Spleen (tissue), 11 donors: ENCODE measurements around the gene TMC8. TPM values are rescaled to one million over a fixed set of nuclear protein-coding genes. Genes with fewer than 3 reads are reported as not detected.

Source experiments
- DNase-seq: peaks from one replicate; pipeline ENCODE4 v3.0.0-alpha.2; 2020
- H3K27ac ChIP-seq, 8 donors: fragments of 200-600 bp; sonication (generic) in 7 of 8; 1 replicate in 4 of 8; 2 replicates in 4 of 8; pipeline versions ENCODE4 v1.5.0 to v1.8.0; 2016 to 2021; ENCODE audit warnings: inconsistent platforms in 4 of 8, mild to moderate bottlenecking in 4 of 8, moderate library complexity in 1 of 8
- H3K27me3 ChIP-seq, 7 donors: fragments of 200-600 bp; sonication (generic) in 6 of 7; replicated peaks in 1 of 7; 1 replicate in 4 of 7; 2 replicates in 3 of 7; pipeline versions ENCODE4 v1.5.0 to v1.8.0; 2016 to 2021; ENCODE audit warnings: inconsistent platforms in 3 of 7, mild to moderate bottlenecking in 1 of 7
- H3K36me3 ChIP-seq, 6 donors: fragments of 200-600 bp; sonication (generic) in 5 of 6; 1 replicate in 4 of 6; 2 replicates in 2 of 6; pipeline versions ENCODE4 v1.5.0 to v1.8.0; 2016 to 2021; ENCODE audit warnings: inconsistent platforms in 2 of 6
- H3K4me1 ChIP-seq, 6 donors: fragments of 200-600 bp; sonication (generic) in 5 of 6; 1 replicate in 3 of 6; 2 replicates in 3 of 6; pipeline versions ENCODE4 v1.5.0 to v1.8.0; 2016 to 2021; ENCODE audit warnings: inconsistent platforms in 3 of 6
- H3K4me3 ChIP-seq, 8 donors: fragments of 200-600 bp; sonication (generic) in 7 of 8; 1 replicate in 4 of 8; 2 replicates in 4 of 8; pipeline versions ENCODE4 v1.5.0 to v1.8.0; 2016 to 2021; ENCODE audit warnings: inconsistent platforms in 4 of 8, mild to moderate bottlenecking in 4 of 8, moderate library complexity in 2 of 8
- H3K9me3 ChIP-seq, 8 donors: fragments of 200-600 bp; sonication (generic) in 7 of 8; 1 replicate in 4 of 8; 2 replicates in 4 of 8; pipeline versions ENCODE4 v1.5.0 to v1.8.0; 2016 to 2021; ENCODE audit warnings: inconsistent platforms in 4 of 8
- CTCF ChIP-seq, 11 experiments: fragments of 200-600 bp in 7 of 11; fragments of 450-650 bp in 4 of 11; sonication (generic) in 4 of 11; IDR thresholded peaks in 8 of 11; conservative IDR thresholded peaks in 3 of 11; 1 replicate in 7 of 11; 2 replicates in 4 of 11; pipeline versions ENCODE4 v1.4.0 to v1.8.0; 2016 to 2021; ENCODE audit warnings: antibody characterized with exemption in 11 of 11, inconsistent platforms in 4 of 11, mild to moderate bottlenecking in 1 of 11
- POLR2A ChIP-seq, 3 donors: fragments of 450-650 bp; IDR thresholded peaks; one replicate each; pipeline ENCODE4 v1.5.1; 2017; ENCODE audit warnings: antibody characterized with exemption in 3 of 3, mild to moderate bottlenecking in 1 of 3
- POLR2AphosphoS5 ChIP-seq, 3 donors: sonication (generic); formaldehyde crosslinking; IDR thresholded peaks; one replicate each; pipeline ENCODE4 v1.5.1; 2017; ENCODE audit warnings: antibody characterized with exemption in 3 of 3
- WGBS, 5 donors: extraction: QIAGEN DNeasy Blood & Tissue Kit in 3 of 5; methylation state at CpG; one replicate each; pipeline versions ENCODE4 v1.1.5 to v1.1.7; 2013 to 2018; 5-methylcytosine and 5-hydroxymethylcytosine counted together
- intact Hi-C: fragments of 100-400 bp; cut with DNase I; formaldehyde crosslinking; loops from one replicate; pipeline ENCODE4 v1.15.0; 2023; ENCODE audit warnings: low total_unique reads
- polyA plus RNA-seq, 3 donors: library from polyadenylated mRNA; stranded (reverse); fragments of 200-250 nt; gene quantifications; one replicate each; pipeline ENCODE4 v1.2.1, GENCODE V29; 2013
- total RNA-seq, 7 donors: library from RNA; depleted of rRNA in 3 of 7; stranded (reverse); fragments of >200 nt in 3 of 7; fragmentation: NEBNext Ultra II Directional in 4 of 7; extraction: Animal tissue kit (Norgen Biotek cat#: 25700) in 4 of 7; gene quantifications; one replicate each; pipeline versions ENCODE4 v1.1.0 to v1.2.1, GENCODE V29; 2016 to 2021
- donor health status: healthy with polysubstance abuse.
- donor health status: DM: no; HTN: no; CAD: no; lungs with moderate emphysema.
- donor health status: DM: no; HTN: no; CAD: no.
- donor health status: Bipolar disorder and iron deficiency.
- donor health status: healthy.
- donor health status: DM: no; HTN: no; CAD: no.
- donor health status: DM: yes; HTN: yes; CAD: no.

The TMC8 gene
- total and polyA plus RNA-seq, 10 donors = 103 to 222 (median 191) TPM

- DNase-seq = no peak
- Histone ChIP-seq H3K27me3 (no peaks in the 10 kb centered on the region), H3K36me3 (peaks cover 0 to 22% (median 0%) of the 10 kb centered on the region in 6 donors), H3K4me3 (no peak overlapping the region), H3K27ac (peak overlapping the region in 6 of 8 donors; percentile 42 to 75 (median 60)), H3K9me3 (no peaks in the 10 kb centered on the region), H3K4me1 (peaks cover 33 to 62% (median 47%) of the 10 kb centered on the region in 6 donors)
- TF ChIP-seq POLR2AphosphoS5 (IDR thresholded peaks at IDR 0.05) = peak; percentile 44 to 72 (median 62)
- no peak for TF ChIP-seq POLR2A (IDR thresholded peaks at IDR 0.05)
- 80 to 95% (median 89%) methylated on average over 8 to 17 of the region's 17 CpGs for WGBS, 5 donors
- intact Hi-C loops = loop anchor here (5.0 kb wide), 1 partner anchor 67 kb away; no protein-coding TSS in a partner anchor
Measured at GRCh38 chr17:78179372-78179771, 48.8 kb downstream of the TMC8 start.

GRCh38 chr17:78180083-78180482, 49.5 kb downstream of the TMC8 start:
- Histone ChIP-seq H3K27me3 (no peaks in the 10 kb centered on the region), H3K4me3 (peak overlapping the region in 1 of 8 donors; percentile 27), H3K27ac (peak overlapping the region in 7 of 8 donors; percentile 26 to 75 (median 54)), H3K4me1 (peaks cover 26 to 55% (median 40%) of the 10 kb centered on the region in 6 donors), H3K9me3 (no peaks in the 10 kb centered on the region), H3K36me3 (peaks cover 0 to 22% (median 0%) of the 10 kb centered on the region in 6 donors)
- DNase-seq = no peak
- intact Hi-C loops = no loop called here
- 53 to 70% (median 62%) methylated on average over 14 of the region's 14 CpGs for WGBS, 5 donors
- no peak for TF ChIP-seq POLR2AphosphoS5 (IDR thresholded peaks at IDR 0.05)
- TF ChIP-seq CTCF (IDR thresholded peaks at IDR 0.05 in 8 of 11, conservative IDR thresholded peaks at IDR 0.05 in 3 of 11) = no peak
- no peak for TF ChIP-seq POLR2A (IDR thresholded peaks at IDR 0.05)

GRCh38 chr17:78180508-78180907, 49.9 kb downstream of the TMC8 start:
- peaks cover 22 to 53% (median 35%) of the 10 kb centered on the region in 6 donors for H3K4me1 ChIP-seq
- no peak overlapping the region for H3K4me3 ChIP-seq
- intact Hi-C loops = no loop called here

GRCh38 chr17:78182504-78182903, 51.9 kb downstream of the TMC8 start:
- peaks cover 7 to 53% (median 27%) of the 10 kb centered on the region in 6 donors for H3K4me1 ChIP-seq
- H3K27ac ChIP-seq = no peak overlapping the region
- no peak for DNase-seq
- 94 to 96% (median 95%) methylated on average over 13 of the region's 13 CpGs for WGBS, 5 donors
- no peaks in the 10 kb centered on the region for H3K27me3 ChIP-seq
- intact Hi-C loops = no loop called here
- no peak for TF ChIP-seq POLR2AphosphoS5 (IDR thresholded peaks at IDR 0.05)
- no peak for TF ChIP-seq CTCF (IDR thresholded peaks at IDR 0.05 in 8 of 11, conservative IDR thresholded peaks at IDR 0.05 in 3 of 11)
- TF ChIP-seq POLR2A (IDR thresholded peaks at IDR 0.05) = no peak
- H3K36me3 ChIP-seq = peaks cover 0 to 22% (median 0%) of the 10 kb centered on the region in 6 donors
- H3K4me3 ChIP-seq = no peak overlapping the region
- H3K9me3 ChIP-seq = no peaks in the 10 kb centered on the region

More at GRCh38 chr17:78180508-78180907, 49.9 kb downstream of the TMC8 start:
- Histone ChIP-seq H3K27ac (peak overlapping the region in 5 of 8 donors; percentile 43 to 75 (median 65)), H3K9me3 (no peaks in the 10 kb centered on the region), H3K36me3 (peaks cover 0 to 22% (median 0%) of the 10 kb centered on the region in 6 donors), H3K27me3 (no peaks in the 10 kb centered on the region)
- 60 to 76% (median 73%) methylated on average over 2 of the region's 2 CpGs for WGBS, 5 donors
- no peak for DNase-seq
- TF ChIP-seq CTCF (IDR thresholded peaks at IDR 0.05 in 8 of 11, conservative IDR thresholded peaks at IDR 0.05 in 3 of 11) (no peak), POLR2A (IDR thresholded peaks at IDR 0.05) (no peak), POLR2AphosphoS5 (IDR thresholded peaks at IDR 0.05) (no peak)
